Ovary (tissue), 3 donors: ENCODE data around the gene EDIL3.

Experiments
- CTCF ChIP-seq, 3 donors: fragments of 450-650 bp in 2 of 3; fragments of 200-600 bp in 1 of 3; IDR thresholded peaks; one replicate each; pipeline versions ENCODE4 v1.5.1 to v1.8.0; 2016 to 2022; ENCODE audit warnings: antibody characterized with exemption in 3 of 3, mild to moderate bottlenecking in 1 of 3
- EP300 ChIP-seq: sonication (generic); formaldehyde crosslinking; IDR thresholded peaks from one replicate; pipeline ENCODE4 v1.6.1; 2017; ENCODE audit warnings: antibody characterized with exemption
- donor health status: DM: no; HTN: no; CAD: no.

GRCh38 chr5:83899326-83899970 is 485.2 kb downstream of the EDIL3 start:
- TF ChIP-seq CTCF (IDR thresholded peaks at IDR 0.05): no peak
- TF ChIP-seq EP300: no peak
